ENCODE data around the gene RAPGEF4. TPM values are rescaled to one million over a fixed set of nuclear protein-coding genes. Genes with fewer than 3 reads are reported as not detected.

RAPGEF4 gene
- total RNA-seq, 2 experiments from 2014 or later = 0.33 to 0.72 TPM

- Mint-ChIP-seq H3K4me3 (no peak overlapping the region), H3K36me3 (no peaks in the 10 kb centered on the region)
- DNase-seq = no peak
Observed at GRCh38 chr2:172994864-172995263, 259.2 kb downstream of the RAPGEF4 start.

GRCh38 chr2:172995323-172996244, 259.9 kb downstream of the RAPGEF4 start:
- no peak overlapping the region for H3K4me3 Mint-ChIP-seq
- H3K36me3 Mint-ChIP-seq = no peaks in the 10 kb centered on the region
- H3K27me3 Mint-ChIP-seq = no peaks in the 10 kb centered on the region
- no peak for DNase-seq
- H3K27ac Mint-ChIP-seq = no peak overlapping the region
- H3K4me1 Mint-ChIP-seq = no peaks in the 10 kb centered on the region
- H3K9me3 Mint-ChIP-seq = no peaks in the 10 kb centered on the region

More at GRCh38 chr2:172994864-172995263, 259.2 kb downstream of the RAPGEF4 start:
- Mint-ChIP-seq H3K27ac (no peak overlapping the region), H3K27me3 (no peaks in the 10 kb centered on the region), H3K9me3 (no peaks in the 10 kb centered on the region), H3K4me1 (no peaks in the 10 kb centered on the region)

- Mint-ChIP-seq H3K9me3 (no peaks in the 10 kb centered on the region), H3K27me3 (no peaks in the 10 kb centered on the region), H3K4me1 (no peaks in the 10 kb centered on the region), H3K27ac (no peak overlapping the region), H3K4me3 (no peak overlapping the region), H3K36me3 (no peaks in the 10 kb centered on the region)
- DNase-seq = no peak
Observed at GRCh38 chr2:172996387-172996961, 260.8 kb downstream of the RAPGEF4 start.

GRCh38 chr2:172997031-172997430, 261.4 kb downstream of the RAPGEF4 start:
- no peak for DNase-seq
- no peak overlapping the region for H3K4me3 Mint-ChIP-seq
- no peaks in the 10 kb centered on the region for H3K27me3 Mint-ChIP-seq
- H3K27ac Mint-ChIP-seq = no peak overlapping the region
- H3K4me1 Mint-ChIP-seq = no peaks in the 10 kb centered on the region
- H3K9me3 Mint-ChIP-seq = no peaks in the 10 kb centered on the region
- H3K36me3 Mint-ChIP-seq = no peaks in the 10 kb centered on the region

- Mint-ChIP-seq H3K36me3 (no peaks in the 10 kb centered on the region), H3K4me3 (no peak overlapping the region), H3K27ac (no peak overlapping the region), H3K4me1 (no peaks in the 10 kb centered on the region), H3K27me3 (no peaks in the 10 kb centered on the region), H3K9me3 (no peaks in the 10 kb centered on the region)
- no peak for DNase-seq
Observed at GRCh38 chr2:172998547-172999272, 263.1 kb downstream of the RAPGEF4 start.

GRCh38 chr2:172999641-173000386, 264.2 kb downstream of the RAPGEF4 start:
- no peak overlapping the region for H3K27ac Mint-ChIP-seq
- no peaks in the 10 kb centered on the region for H3K27me3 Mint-ChIP-seq
- no peak overlapping the region for H3K4me3 Mint-ChIP-seq
- no peaks in the 10 kb centered on the region for H3K4me1 Mint-ChIP-seq
- H3K36me3 Mint-ChIP-seq = no peaks in the 10 kb centered on the region
- no peak for DNase-seq
- H3K9me3 Mint-ChIP-seq = no peaks in the 10 kb centered on the region

GRCh38 chr2:173001664-173002604, 266.3 kb downstream of the RAPGEF4 start:
- no peak overlapping the region for H3K4me3 Mint-ChIP-seq
- H3K36me3 Mint-ChIP-seq = no peaks in the 10 kb centered on the region
- no peak overlapping the region for H3K27ac Mint-ChIP-seq
- DNase-seq = no peak
- H3K9me3 Mint-ChIP-seq = no peaks in the 10 kb centered on the region
- H3K27me3 Mint-ChIP-seq = no peaks in the 10 kb centered on the region
- H3K4me1 Mint-ChIP-seq = no peaks in the 10 kb centered on the region

GRCh38 chr2:173002751-173003541, 267.3 kb downstream of the RAPGEF4 start:
- H3K4me3 Mint-ChIP-seq = no peak overlapping the region
- H3K36me3 Mint-ChIP-seq = no peaks in the 10 kb centered on the region
- H3K4me1 Mint-ChIP-seq = no peaks in the 10 kb centered on the region
- no peak for DNase-seq
- H3K27me3 Mint-ChIP-seq = peaks cover 3% of the 10 kb centered on the region
- H3K9me3 Mint-ChIP-seq = no peaks in the 10 kb centered on the region
- H3K27ac Mint-ChIP-seq = no peak overlapping the region

GRCh38 chr2:173008786-173009185, 273.1 kb downstream of the RAPGEF4 start:
- no peak overlapping the region for H3K4me3 Mint-ChIP-seq
- no peaks in the 10 kb centered on the region for H3K4me1 Mint-ChIP-seq
- no peaks in the 10 kb centered on the region for H3K36me3 Mint-ChIP-seq
- no peak overlapping the region for H3K27ac Mint-ChIP-seq
- H3K9me3 Mint-ChIP-seq = no peaks in the 10 kb centered on the region
- no peak for DNase-seq
- peaks cover 6% of the 10 kb centered on the region for H3K27me3 Mint-ChIP-seq

- H3K4me3 Mint-ChIP-seq = no peak overlapping the region
- no peaks in the 10 kb centered on the region for H3K36me3 Mint-ChIP-seq
- DNase-seq = no peak
- H3K27me3 Mint-ChIP-seq = peaks cover 6% of the 10 kb centered on the region
- H3K4me1 Mint-ChIP-seq = no peaks in the 10 kb centered on the region
- H3K27ac Mint-ChIP-seq = no peak overlapping the region
- no peaks in the 10 kb centered on the region for H3K9me3 Mint-ChIP-seq
Observed at GRCh38 chr2:173010233-173010632, 274.6 kb downstream of the RAPGEF4 start.

- H3K4me1 Mint-ChIP-seq = no peaks in the 10 kb centered on the region
- H3K27me3 Mint-ChIP-seq = no peaks in the 10 kb centered on the region
- no peak overlapping the region for H3K27ac Mint-ChIP-seq
- H3K9me3 Mint-ChIP-seq = no peaks in the 10 kb centered on the region
- no peak overlapping the region for H3K4me3 Mint-ChIP-seq
- H3K36me3 Mint-ChIP-seq = no peaks in the 10 kb centered on the region
- DNase-seq = no peak
Observed at GRCh38 chr2:173016451-173016850, 280.8 kb downstream of the RAPGEF4 start.

GRCh38 chr2:173017646-173018420, 282.2 kb downstream of the RAPGEF4 start:
- DNase-seq = no peak
- Mint-ChIP-seq H3K4me3 (no peak overlapping the region), H3K4me1 (no peaks in the 10 kb centered on the region), H3K27me3 (no peaks in the 10 kb centered on the region), H3K9me3 (no peaks in the 10 kb centered on the region), H3K27ac (no peak overlapping the region), H3K36me3 (no peaks in the 10 kb centered on the region)

GRCh38 chr2:173019755-173020154, 284.1 kb downstream of the RAPGEF4 start:
- Mint-ChIP-seq H3K4me1 (no peaks in the 10 kb centered on the region), H3K27me3 (no peaks in the 10 kb centered on the region), H3K36me3 (no peaks in the 10 kb centered on the region), H3K27ac (no peak overlapping the region), H3K9me3 (no peaks in the 10 kb centered on the region), H3K4me3 (no peak overlapping the region)
- no peak for DNase-seq

All from activated naive CD8-positive, alpha-beta T cell treated with anti-CD3 and anti-CD28 coated beads for 36 hours (primary cell).